ENCODE data around the gene C4orf50.

The C4orf50 gene

GRCh38 chr4:6044276-6044675 is 26.0 kb upstream of the C4orf50 start:
- DNase-seq (ENCODE audit: extremely low read depth in 1 of 2, low read depth in 1 of 2), result no peak

DNA sequence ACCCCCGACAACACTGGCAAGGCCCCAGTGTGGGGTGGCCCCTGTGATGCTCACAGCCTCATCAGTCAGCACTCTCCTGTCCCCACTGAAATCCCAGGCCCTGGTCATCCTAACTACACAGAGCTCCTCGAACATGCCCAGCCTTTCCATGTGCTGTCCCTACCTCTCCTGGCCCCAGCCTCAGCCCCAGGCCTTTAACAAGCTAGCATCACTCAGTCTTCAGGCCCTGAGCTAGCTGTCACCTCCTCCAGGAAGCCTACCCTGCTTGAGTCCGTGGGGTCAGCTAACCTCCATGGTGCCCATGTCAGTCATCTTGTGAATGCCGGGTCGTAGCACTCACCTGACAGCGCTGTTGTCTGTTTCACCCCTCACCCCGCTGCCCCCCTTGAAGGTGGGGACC is 25.6 kb upstream of the C4orf50 start:
- DNase-seq (ENCODE audit: extremely low read depth in 1 of 2, low read depth in 1 of 2), result no peak

GRCh38 chr4:6043188-6043587 is 25.0 kb upstream of the C4orf50 start:
- DNase-seq (ENCODE audit: extremely low read depth in 1 of 2, low read depth in 1 of 2), result no peak

DNA sequence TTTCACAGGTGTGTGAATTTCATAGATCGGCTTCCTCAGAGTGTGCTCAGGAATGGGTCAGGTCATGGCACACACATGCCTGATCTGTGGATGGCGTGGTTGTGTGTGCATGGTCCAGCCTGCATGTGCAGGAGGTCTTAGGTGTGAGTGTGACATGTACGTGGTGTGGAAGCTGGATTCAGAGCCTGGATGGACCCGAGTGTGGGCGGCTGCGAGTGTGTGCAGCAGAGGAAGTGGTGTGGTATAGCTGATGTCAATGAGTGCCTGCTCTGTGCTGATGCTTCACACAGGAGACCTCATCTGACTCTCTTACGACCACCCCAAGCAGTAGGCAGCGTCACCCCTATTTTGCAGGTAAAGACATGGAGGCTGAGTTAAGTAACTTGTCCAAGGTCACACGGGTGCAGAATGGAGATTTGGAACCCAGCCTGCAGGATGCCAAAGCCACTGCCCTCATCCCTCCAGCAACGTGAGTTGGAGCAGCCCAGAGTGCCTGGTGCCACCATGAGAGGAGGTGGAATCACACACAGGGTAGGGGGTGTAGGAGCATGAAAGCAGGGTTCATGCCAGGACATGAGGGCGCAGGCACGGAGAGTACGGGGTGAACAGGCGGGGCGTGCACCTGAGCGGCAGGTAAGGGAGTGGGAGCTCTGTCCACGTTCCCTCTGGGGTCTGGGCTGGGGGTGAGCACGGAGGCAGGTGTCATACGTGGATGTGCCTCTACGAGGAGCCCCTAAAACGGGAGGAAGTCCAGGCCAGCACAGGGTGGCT is 24.2 kb upstream of the C4orf50 start:
- DNase-seq (ENCODE audit: extremely low read depth in 1 of 2, low read depth in 1 of 2), result no peak

DNA sequence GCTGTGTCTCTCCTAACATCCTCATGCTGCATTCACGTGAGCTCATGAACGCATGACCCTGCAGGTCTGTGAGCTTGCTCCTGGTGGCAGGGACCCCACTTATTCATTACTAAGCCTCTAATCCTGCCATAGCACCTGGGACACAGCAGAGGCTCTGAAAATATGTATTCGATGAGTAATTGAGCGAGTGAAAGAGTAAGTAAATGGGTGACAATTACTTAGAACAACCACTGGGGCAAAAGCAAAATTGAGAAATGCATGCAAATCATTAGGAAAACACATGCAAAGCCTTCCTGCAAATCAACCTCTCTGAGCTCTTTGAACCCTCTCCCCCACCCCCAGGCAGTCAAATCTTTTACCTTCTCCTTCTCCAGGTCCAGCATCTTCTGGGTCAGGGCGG is 23.6 kb upstream of the C4orf50 start:
- DNase-seq (ENCODE audit: extremely low read depth in 1 of 2, low read depth in 1 of 2), result no peak

DNA sequence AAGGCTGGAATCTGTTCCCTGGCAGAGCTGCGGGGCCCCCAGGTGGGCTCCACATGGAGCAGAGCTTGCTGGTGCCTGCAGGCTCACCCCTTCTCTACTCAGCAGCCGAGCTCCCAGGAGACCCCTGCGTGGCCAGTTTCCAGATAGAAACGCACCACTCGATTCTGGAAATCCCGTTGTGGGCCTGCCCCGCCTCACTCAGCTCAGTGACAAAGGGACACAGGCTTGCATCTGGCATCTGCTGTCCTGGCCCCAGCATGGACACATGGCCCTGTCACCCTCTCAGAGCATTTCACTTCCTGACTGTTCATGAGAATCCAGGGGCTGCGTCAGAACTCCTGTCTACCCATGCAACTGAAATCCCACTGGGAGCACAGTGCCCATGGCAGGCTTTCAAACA is 20.5 kb upstream of the C4orf50 start:
- DNase-seq (ENCODE audit: extremely low read depth in 1 of 2, low read depth in 1 of 2), result no peak

DNA sequence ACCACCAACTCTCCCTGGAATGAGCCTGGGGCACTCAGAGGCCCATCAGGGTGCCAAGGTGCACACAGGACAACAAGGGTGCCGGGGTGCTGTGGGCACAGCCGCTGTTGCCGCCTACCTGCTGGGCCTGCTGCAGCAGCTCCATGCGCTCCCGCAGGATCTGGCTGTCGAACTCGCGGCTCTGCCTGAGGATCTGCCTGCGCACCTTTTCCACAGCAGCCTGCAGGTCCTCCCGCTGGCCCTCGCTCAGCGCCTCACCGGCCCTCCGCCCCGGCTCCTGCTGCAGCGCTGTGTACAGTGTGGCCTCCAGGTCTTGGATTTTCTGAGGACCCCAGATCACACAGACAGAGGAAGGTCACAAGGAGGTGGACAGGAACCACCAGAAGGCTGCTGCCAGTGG is 17.6 kb upstream of the C4orf50 start:
- no peak for DNase-seq (ENCODE audit: extremely low read depth in 1 of 2, low read depth in 1 of 2)

GRCh38 chr4:6033381-6033780 is 15.2 kb upstream of the C4orf50 start:
- no peak for DNase-seq (ENCODE audit: extremely low read depth in 1 of 2, low read depth in 1 of 2)

DNA sequence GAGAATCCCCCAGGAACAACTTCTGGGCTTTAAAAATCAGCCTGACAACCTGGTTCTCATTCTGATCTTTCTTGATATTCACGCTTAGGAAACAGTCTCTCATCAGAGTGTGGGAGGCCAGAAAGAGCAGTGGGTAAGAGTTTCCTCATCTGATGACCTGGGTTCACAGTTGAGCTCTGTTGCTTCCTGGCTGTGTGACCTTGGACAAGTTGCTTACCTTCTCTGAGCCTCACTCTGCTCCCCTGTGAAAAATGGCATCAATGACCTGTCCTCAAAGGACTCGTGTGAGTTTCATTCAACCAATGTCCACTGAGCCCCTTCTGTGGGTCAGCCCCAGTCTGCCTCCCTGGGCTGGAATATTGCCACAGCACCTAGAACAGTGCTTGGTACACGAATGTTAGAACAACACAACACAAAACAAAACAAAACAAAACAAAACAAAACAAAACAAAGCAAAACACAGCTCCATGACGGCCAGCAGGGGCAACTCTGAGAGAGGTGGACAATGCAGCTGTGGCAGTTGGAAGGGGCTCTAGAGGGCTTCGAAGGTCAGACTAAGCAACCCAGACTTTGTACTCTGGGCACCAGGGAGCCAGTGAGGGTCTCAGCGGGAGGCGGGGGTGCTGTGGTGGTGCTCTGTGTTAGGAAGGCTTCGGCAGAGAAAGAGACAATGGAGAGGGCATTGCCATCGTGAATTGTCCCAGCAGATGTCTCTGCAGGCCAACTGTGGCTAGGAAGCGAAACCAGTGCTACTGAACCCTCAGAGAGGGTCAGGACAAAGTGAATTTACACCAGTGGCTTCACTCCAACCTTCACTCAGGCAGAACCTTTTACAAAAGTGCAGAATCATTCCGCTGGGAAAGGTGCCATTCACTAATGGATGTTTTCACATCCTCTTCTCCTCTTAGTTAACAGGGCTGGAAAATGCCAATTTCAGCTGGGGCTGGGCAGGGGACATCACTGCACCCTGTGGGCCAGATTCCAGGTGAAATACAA is 14.3 kb upstream of the C4orf50 start:
- DNase-seq (ENCODE audit: extremely low read depth in 1 of 2, low read depth in 1 of 2), result no peak

DNA sequence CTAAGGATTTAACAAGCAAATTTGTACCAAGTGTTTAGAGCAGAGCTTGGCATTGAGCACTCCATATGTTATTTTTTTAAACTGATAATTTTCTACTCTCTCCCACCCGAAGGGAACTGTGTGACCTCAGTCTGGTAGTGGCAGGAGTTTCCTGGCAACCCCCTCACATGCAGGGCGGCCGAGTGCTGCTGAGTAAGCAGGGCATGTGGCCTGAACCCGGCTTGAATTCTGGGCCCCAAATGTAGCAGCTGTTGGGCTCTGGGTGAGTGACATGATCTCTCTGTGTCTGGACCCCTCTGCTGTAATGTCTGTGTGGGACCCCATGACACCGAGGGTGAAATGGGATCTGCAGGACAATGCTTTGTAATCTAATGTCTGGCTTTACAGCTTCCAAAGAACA is 13.6 kb upstream of the C4orf50 start:
- no peak for DNase-seq (ENCODE audit: extremely low read depth in 1 of 2, low read depth in 1 of 2)

GRCh38 chr4:6030679-6031078 is 12.4 kb upstream of the C4orf50 start:
- DNase-seq (ENCODE audit: extremely low read depth in 1 of 2, low read depth in 1 of 2), result no peak

GRCh38 chr4:6029254-6029653 is 11.0 kb upstream of the C4orf50 start:
- no peak for DNase-seq (ENCODE audit: extremely low read depth in 1 of 2, low read depth in 1 of 2)

DNA sequence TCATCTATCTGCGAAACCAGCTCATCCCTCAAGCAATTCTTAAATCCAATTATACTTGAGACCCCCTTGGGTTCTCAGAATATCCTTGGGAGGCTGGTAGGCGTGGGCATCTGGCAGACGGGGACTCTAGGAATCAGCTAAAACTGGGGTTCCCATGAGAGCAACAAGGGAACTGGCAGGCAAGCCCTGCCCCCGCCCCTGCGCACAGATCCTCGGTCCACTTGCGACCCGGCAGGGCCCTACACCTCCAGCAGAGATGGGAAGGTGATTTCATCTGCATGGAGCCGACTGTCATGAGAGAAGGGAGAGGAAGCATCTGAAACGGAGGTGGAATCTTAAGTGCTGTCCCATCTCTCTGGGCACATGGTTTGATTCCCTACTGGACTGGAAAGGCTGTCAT is 9.9 kb upstream of the C4orf50 start:
- no peak for DNase-seq (ENCODE audit: extremely low read depth in 1 of 2, low read depth in 1 of 2)

DNA sequence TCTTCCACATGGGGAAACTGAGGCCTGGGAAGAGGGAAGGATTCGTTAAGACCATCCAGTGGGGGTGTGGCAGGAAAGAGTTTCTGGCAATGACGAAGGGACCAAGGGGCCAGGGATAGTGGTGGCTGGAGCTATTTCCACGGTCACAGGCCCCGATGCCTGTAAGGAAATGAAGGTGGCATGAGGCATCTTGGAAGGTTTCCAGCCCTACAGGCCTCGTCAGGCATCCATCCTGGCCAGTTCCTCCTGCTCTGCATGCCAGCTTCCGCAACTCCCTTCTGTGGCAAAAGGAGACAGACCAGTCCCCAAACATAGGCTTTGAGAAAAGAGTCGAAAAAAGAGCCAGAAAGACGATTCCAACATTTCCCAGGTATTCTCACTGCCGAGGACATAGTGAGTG is 9.2 kb upstream of the C4orf50 start:
- no peak for DNase-seq (ENCODE audit: extremely low read depth in 1 of 2, low read depth in 1 of 2)

DNA sequence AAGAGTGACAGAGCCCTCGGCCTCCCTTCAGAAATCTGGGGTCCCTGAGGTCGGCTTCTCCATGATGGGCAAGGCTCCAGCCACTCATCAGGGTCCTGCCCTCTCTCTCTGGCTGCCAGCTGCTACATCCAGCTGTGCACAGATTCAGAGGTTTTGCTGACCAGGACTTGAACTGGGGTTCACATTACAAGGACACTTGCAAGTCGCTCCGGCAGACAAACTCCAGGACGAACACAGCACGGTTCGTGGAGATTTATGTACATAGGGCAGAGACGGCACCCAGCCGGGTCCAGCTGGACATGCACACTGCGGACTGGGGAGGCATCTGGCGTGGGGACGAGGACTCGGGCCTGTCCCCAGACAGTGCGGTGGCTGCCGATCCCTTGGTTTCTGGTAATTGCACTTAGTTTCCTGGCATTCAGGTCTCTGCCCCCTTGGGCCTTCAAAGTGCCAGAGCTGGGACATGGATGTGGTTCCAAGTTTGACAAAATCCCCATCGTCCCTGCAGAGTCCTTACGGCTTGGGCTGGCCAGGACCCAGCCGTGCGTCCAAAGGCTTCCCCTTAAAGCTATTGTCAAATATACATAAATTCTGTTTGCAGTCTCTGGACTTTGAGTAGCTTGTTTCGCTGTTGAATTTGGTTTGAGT is 6.2 kb upstream of the C4orf50 start:
- DNase-seq (ENCODE audit: extremely low read depth in 1 of 2, low read depth in 1 of 2), result no peak

GRCh38 chr4:6023731-6024130 is 5.5 kb upstream of the C4orf50 start:
- DNase-seq (ENCODE audit: extremely low read depth in 1 of 2, low read depth in 1 of 2), result no peak

GRCh38 chr4:6022607-6023288 is 4.5 kb upstream of the C4orf50 start:
- DNase-seq (ENCODE audit: extremely low read depth in 1 of 2, low read depth in 1 of 2), result no peak

- no peak for DNase-seq (ENCODE audit: extremely low read depth in 1 of 2, low read depth in 1 of 2)
Observed at GRCh38 chr4:6021831-6022606, 3.8 kb upstream of the C4orf50 start.

DNA sequence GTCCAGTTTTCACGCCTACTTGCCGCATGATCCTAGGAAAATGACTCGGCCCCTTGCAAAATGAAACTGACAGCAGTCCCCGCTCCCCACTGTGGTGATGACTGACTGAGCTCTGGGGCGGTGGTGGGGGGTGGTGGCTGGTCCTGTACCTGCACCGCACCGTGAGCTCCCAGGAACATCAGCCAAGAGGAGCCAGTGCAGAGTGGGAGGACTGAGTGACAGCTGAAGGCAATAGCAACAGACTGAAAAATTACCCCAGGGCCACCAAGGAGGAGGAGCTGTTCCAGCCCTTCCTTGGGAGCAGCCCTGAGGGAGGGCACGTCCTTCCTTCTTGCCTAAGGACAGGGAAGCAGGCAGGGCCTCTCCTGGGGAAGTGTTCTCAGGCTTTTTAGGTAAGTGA is 2.4 kb upstream of the C4orf50 start:
- DNase-seq (ENCODE audit: extremely low read depth in 1 of 2, low read depth in 1 of 2), result no peak
